GM10248 (cell line): ENCODE data around the gene MTHFSD.

ENCODE experiments used
- CTCF ChIA-PET: fragments of 300-600 bp; sonication (Branson Sonifier 250); formaldehyde crosslinking; extraction: SDS; loops from one replicate; lab custom pipeline; 2021; ENCODE audit warnings: antibody characterized with exemption; lab: Yijun Ruan, JAX
- POLR2A ChIA-PET: fragments of 350-650 bp; sonication (Branson Sonifier 250); formaldehyde crosslinking; extraction: SDS; loops from one replicate; lab custom pipeline; 2020; ENCODE audit warnings: antibody characterized with exemption; lab: Yijun Ruan, JAX
- DNase-seq: peaks from one replicate; pipeline ENCODE4 v3.0.0; 2012; ENCODE audit errors: extremely low spot score
- TF ChIP-seq, protein P1 (sequence below): IDR thresholded peaks from 2 replicates; pipeline ENCODE4 v1.5.1; 2012; ENCODE audit warnings: mild to moderate bottlenecking, low read depth; ENCODE audit errors: extremely low read depth, missing control alignments, control extremely low read depth

The MTHFSD gene

DNA sequence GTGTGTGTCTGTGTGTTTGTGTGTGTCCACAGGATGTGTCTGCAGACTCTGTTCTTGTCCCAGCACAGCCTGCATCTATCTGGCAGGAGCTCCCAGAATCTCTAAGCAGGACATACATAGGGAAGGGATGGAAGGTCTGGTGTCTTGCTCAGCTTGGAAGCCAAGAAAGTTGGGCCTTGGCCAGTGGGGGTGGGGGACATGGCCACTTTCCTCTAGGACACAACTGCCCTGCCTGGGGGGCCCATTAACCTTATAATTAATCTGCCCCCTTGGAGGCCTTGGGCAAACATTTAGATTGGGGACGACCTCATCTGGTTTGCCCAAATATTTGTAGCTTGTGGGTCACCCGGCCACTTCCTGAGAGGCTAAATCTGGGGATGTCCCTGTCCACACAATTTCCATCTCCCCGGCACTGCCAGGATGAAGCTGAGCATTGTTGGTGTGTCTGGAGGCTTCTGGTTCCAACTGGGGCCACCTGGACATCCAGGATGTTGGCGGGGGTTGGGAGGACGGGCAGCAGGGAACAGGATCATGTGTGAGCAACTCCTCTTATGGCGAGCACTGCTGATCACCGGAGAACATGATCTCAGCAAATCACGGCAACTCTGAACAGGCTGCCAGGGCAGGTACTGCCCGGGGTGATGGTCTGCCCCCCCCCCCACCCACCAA is 61.9 kb downstream of the MTHFSD start:
- ChIA-PET POLR2A (no interaction called here), CTCF (interaction anchor here (1.1 to 2.0 kb wide), 4 partner anchors 17 to 672 kb away, joined by 3 to 8 read pairs (median 4); partner anchors contain the start of gene FOXF1)
- no peak for DNase-seq
- TF ChIP-seq, protein P1, sequence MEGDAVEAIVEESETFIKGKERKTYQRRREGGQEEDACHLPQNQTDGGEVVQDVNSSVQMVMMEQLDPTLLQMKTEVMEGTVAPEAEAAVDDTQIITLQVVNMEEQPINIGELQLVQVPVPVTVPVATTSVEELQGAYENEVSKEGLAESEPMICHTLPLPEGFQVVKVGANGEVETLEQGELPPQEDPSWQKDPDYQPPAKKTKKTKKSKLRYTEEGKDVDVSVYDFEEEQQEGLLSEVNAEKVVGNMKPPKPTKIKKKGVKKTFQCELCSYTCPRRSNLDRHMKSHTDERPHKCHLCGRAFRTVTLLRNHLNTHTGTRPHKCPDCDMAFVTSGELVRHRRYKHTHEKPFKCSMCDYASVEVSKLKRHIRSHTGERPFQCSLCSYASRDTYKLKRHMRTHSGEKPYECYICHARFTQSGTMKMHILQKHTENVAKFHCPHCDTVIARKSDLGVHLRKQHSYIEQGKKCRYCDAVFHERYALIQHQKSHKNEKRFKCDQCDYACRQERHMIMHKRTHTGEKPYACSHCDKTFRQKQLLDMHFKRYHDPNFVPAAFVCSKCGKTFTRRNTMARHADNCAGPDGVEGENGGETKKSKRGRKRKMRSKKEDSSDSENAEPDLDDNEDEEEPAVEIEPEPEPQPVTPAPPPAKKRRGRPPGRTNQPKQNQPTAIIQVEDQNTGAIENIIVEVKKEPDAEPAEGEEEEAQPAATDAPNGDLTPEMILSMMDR: no peak

DNA sequence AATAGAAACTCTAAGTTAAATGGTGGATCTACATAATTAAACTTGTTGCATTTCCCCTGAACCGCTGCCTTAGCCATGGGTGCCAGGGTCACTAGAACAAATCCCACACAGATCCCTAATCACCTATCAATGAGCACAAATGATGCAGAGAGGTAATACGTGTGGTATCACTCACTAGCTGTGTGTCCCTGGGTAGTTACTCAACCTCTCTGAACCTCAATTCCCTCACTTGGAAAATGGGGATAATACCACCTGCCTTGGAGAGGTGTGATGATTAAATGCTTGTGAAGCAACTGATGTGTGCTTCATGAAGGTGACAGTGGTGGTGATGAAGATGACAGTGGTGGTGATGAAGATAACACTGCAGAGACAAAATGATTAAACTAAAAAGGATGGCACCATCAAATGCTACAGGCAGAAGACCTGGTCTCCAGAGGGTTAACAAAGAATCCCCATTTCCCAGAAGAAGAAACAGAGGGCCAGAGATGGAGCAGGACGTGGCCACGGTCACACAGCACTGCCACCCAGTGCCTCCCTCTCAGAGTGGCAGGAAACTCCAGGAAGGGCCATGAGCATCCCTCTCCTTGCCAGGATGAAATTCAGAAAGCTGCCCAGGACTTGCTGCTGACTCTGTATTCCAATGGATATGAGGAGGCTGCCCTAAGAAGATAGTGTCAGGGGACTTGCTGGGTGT is 62.6 kb downstream of the MTHFSD start:
- no peak for DNase-seq
- ChIA-PET POLR2A (no interaction called here), CTCF (interaction anchor here (1.5 kb wide), 1 partner anchor 18 kb away, joined by 3 read pairs; the partner anchor contains the start of gene FOXF1)
- TF ChIP-seq, protein P1: no peak

DNA sequence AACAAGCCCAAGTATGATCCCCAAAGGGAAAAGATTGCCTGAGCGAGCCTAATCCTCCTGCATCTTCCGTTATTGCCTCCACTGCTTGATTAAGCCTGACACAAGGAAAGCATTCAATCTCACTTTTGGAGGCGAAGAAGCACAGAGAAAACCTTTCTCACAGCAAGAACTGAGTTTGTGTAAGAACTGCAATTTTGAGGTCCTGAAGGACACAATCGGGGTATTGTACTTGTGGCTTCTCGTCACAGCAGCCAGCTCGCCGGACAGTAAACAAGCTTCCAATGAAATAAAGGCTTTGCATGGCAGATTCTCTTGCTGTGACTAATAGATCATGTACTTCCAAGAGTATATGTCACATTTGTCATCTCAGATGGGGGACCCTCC is 63.4 kb downstream of the MTHFSD start:
- TF ChIP-seq, protein P1: no peak
- CTCF ChIA-PET: no interaction called here
- no peak for DNase-seq
- POLR2A ChIA-PET: no interaction called here

DNA sequence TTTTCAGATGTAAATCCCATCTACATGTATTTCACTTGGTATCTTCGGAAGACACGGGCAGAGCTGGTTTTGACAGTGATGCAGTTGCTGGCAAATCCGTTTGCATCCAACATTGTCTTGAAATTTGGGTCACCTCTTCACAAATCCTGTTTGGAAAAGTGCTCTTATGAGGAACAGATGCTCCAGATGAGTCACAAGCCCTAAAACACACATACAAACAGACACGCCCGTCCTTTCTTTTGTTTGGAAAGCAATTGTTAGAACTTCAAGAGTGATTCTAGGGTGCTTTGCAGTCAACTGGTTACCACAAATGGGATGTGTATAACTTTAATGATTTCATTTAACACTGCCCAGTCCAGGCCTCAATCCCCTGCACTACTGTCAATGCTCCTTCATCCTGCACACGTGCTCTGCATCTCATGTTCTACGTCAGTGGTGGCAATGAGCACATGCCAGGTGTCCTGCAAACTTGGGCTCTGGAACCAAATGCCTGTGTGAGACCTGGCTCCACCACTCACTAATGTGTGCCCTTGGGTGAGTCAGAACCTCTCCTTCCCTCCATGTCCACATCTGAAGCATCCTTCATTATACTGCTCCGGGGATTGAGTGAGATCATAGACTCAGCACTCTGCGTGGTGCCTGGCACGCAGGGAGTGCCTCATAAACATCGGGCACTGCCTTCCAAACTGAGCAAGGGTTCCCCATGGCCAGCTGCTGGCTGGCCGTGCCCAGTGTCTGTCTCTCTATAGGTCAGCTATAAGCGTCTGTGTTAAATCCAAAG is 64.0 kb downstream of the MTHFSD start:
- CTCF ChIA-PET: no interaction called here
- TF ChIP-seq, protein P1: no peak
- no peak for DNase-seq
- POLR2A ChIA-PET: no interaction called here

DNA sequence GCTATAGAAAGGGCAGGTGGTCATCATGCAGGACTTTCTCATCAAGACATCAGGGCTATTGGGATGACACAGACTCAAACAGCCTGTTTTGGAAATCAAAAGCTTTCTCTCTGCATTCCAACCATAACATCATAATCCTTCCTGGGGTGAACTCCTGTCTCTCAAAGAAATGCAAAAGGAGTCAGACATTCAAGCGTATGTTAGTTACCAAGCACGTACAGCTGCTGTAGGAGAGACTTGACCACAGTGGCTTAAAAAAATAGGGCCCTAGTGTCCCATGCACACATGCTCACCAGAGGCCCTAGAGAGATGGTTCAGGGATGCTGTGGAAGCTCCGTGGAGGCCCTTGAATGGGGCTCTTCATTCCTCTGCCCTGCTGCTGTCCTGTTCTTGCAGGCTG is 69.3 kb downstream of the MTHFSD start:
- ChIA-PET POLR2A (no interaction called here), CTCF (no interaction called here)
- DNase-seq: no peak
- TF ChIP-seq, protein P1: no peak

GRCh38 chr16:86484240-86484639 is 70.8 kb downstream of the MTHFSD start:
- TF ChIP-seq, protein P1: no peak
- no peak for DNase-seq
- CTCF ChIA-PET: no interaction called here
- POLR2A ChIA-PET: no interaction called here
